Activated T-helper 1 cell treated with Interleukin-2 at 50 U/mL for 16 hours (primary cell): ENCODE measurements around the gene BAZ2B.

Source experiments
- DNase-seq: peaks from one replicate; pipeline ENCODE4 v3.0.0-alpha.2; 2020; ENCODE audit warnings: low read depth

The BAZ2B gene

GRCh38 chr2:159573846-159574606, 42.3 kb downstream of the BAZ2B start:
- DNase-seq = no peak

- DNase-seq = no peak
These were observed 43.1 kb downstream of the BAZ2B start for GRCh38 chr2:159573294-159573693.

- DNase-seq = no peak
These were observed 43.9 kb downstream of the BAZ2B start for GRCh38 chr2:159572459-159572858.

GRCh38 chr2:159571540-159572260, 44.6 kb downstream of the BAZ2B start:
- no peak for DNase-seq

GRCh38 chr2:159564081-159564480, 52.3 kb downstream of the BAZ2B start:
- no peak for DNase-seq

- DNase-seq = no peak
These were observed 54.1 kb downstream of the BAZ2B start for GRCh38 chr2:159562248-159562647.

- no peak for DNase-seq
These were observed 54.6 kb downstream of the BAZ2B start for GRCh38 chr2:159561786-159562185.

GRCh38 chr2:159561242-159561641, 55.1 kb downstream of the BAZ2B start:
- no peak for DNase-seq

- DNase-seq = no peak
These were observed 57.3 kb downstream of the BAZ2B start for GRCh38 chr2:159559034-159559433.

GRCh38 chr2:159558479-159558878, 57.9 kb downstream of the BAZ2B start:
- no peak for DNase-seq

- DNase-seq = no peak
These were observed 58.8 kb downstream of the BAZ2B start for GRCh38 chr2:159557437-159558034.

GRCh38 chr2:159555651-159556392, 60.5 kb downstream of the BAZ2B start:
- no peak for DNase-seq

- no peak for DNase-seq
These were observed 62.6 kb downstream of the BAZ2B start for GRCh38 chr2:159553727-159554126.

GRCh38 chr2:159551806-159552205, 64.5 kb downstream of the BAZ2B start:
- no peak for DNase-seq

- no peak for DNase-seq
These were observed 66.1 kb downstream of the BAZ2B start for GRCh38 chr2:159550231-159550630.

- no peak for DNase-seq
These were observed 67.1 kb downstream of the BAZ2B start for GRCh38 chr2:159549234-159549633.

- DNase-seq = no peak
These were observed 69.5 kb downstream of the BAZ2B start for GRCh38 chr2:159546716-159547430.

GRCh38 chr2:159546039-159546438, 70.3 kb downstream of the BAZ2B start:
- no peak for DNase-seq

GRCh38 chr2:159545085-159545484, 71.3 kb downstream of the BAZ2B start:
- no peak for DNase-seq

- no peak for DNase-seq
These were observed 74.2 kb downstream of the BAZ2B start for GRCh38 chr2:159542101-159542500.

GRCh38 chr2:159539701-159540100, 76.6 kb downstream of the BAZ2B start:
- DNase-seq = no peak

GRCh38 chr2:159538801-159539200, 77.5 kb downstream of the BAZ2B start:
- DNase-seq = no peak
